Thyroid gland (tissue), 4 donors: ENCODE results near the gene SLC25A1. TPM values are rescaled to one million over a fixed set of nuclear protein-coding genes. Genes with fewer than 3 reads are reported as not detected.

ENCODE experiments used
- DNase-seq, 2 donors: peaks; one replicate each; pipeline ENCODE4 v3.0.0-alpha.2; 2019
- H3K27ac ChIP-seq, 3 donors: fragments of 200-600 bp; sonication (generic); 1 replicate in 2 of 3; 2 replicates in 1 of 3; pipeline ENCODE4 v1.5.1; 2016 to 2019; ENCODE audit warnings: mild to moderate bottlenecking in 1 of 3, moderate library complexity in 1 of 3
- H3K27me3 ChIP-seq: fragments of 200-600 bp; sonication (generic); one replicate; pipeline ENCODE4 v1.5.1; 2019
- H3K36me3 ChIP-seq, 2 donors: fragments of 200-600 bp; sonication (generic); one replicate each; pipeline ENCODE4 v1.5.1; 2016 to 2019
- H3K4me1 ChIP-seq, 2 donors: fragments of 200-600 bp; sonication (generic); one replicate each; pipeline ENCODE4 v1.5.1; 2017 to 2019
- H3K4me3 ChIP-seq, 3 donors: fragments of 200-600 bp; sonication (generic); replicated peaks in 1 of 3; 1 replicate in 2 of 3; 2 replicates in 1 of 3; pipeline ENCODE4 v1.5.1; 2016; ENCODE audit warnings: mild to moderate bottlenecking in 1 of 3
- H3K9me3 ChIP-seq: fragments of 200-600 bp; sonication (generic); one replicate; pipeline ENCODE4 v1.5.1; 2017
- CTCF ChIP-seq, 6 experiments: fragments of 200-600 bp in 3 of 6; fragments of 450-650 bp in 3 of 6; sonication (generic) in 3 of 6; IDR thresholded peaks; one replicate each; pipeline ENCODE4 v1.5.1; 2016 to 2019; ENCODE audit warnings: antibody characterized with exemption in 6 of 6, mild to moderate bottlenecking in 2 of 6, inconsistent platforms in 1 of 6, moderate library complexity in 1 of 6
- POLR2A ChIP-seq, 2 donors: fragments of 450-650 bp; IDR thresholded peaks; one replicate each; pipeline ENCODE4 v1.6.1; 2017; ENCODE audit warnings: antibody characterized with exemption in 2 of 2, mild to moderate bottlenecking in 2 of 2, moderate library complexity in 1 of 2
- WGBS, 2 donors: methylation state at CpG; one replicate each; pipeline ENCODE4 v1.1.5; 2017; 5-methylcytosine and 5-hydroxymethylcytosine counted together
- intact Hi-C: fragments of 100-400 bp; cut with DNase I; formaldehyde crosslinking; loops from one replicate; pipeline ENCODE4 v1.15.1; 2023
- total RNA-seq, 4 donors: library from RNA; depleted of rRNA; stranded (reverse); fragments of >200 nt; gene quantifications; one replicate each; pipeline ENCODE4 v1.2.3, GENCODE V29; 2016

The SLC25A1 gene
- total RNA-seq, 4 donors from 2014 or later = 38.7 to 79.9 (median 62.1) TPM

- Histone ChIP-seq H3K4me1 (no peaks in the 10 kb centered on the region), H3K9me3 (no peaks in the 10 kb centered on the region), H3K4me3 (no peak overlapping the region), H3K27me3 (no peaks in the 10 kb centered on the region), H3K36me3 (no peaks in the 10 kb centered on the region), H3K27ac (no peak overlapping the region)
- intact Hi-C loops = no loop called here
- no peak for DNase-seq
- WGBS, 2 donors = 92 to 95% methylated on average over 18 of the region's 18 CpGs
- TF ChIP-seq POLR2A (IDR thresholded peaks at IDR 0.05) (no peak), CTCF (IDR thresholded peaks at IDR 0.05) (no peak)
Observed at GRCh38 chr22:19201869-19202798, 23.6 kb upstream of the SLC25A1 start.

DNA sequence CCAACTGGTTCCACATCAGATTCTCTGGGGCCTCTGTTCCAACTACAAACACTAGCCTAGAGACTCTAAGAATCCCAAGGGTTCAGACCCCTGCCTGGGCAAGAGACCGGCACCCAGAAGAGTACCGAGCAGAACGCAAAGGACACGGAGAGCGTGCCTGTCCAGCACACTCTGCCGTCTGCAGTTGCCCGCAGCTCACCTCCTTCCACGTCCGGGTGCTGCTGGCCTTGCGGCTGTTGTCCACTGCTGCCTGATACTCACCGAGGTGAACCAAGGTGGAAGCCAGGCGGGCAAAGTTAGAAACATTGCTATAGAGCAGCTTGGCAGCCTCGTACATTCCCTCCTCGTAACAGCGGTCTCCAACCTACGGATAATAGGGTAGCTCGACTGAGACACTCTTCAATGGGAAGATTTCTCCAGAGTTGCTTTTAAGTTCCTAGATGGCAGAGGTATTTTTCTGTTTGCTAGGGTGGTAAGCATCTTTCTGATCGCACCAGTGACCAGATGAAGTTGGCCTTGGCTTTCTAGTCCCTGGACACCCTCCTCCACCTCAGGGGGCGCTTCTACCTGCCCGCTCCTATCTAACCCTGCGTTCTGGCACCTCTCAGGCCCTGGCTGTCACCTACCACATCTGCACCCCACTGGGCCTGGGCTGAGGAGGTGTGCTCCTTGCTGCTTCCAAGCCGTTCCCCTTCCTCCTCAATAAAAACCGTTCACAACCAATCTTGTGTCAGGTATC is 22.8 kb upstream of the SLC25A1 start:
- no peak overlapping the region for H3K4me3 ChIP-seq
- H3K27ac ChIP-seq = no peak overlapping the region
- TF ChIP-seq POLR2A (IDR thresholded peaks at IDR 0.05) (no peak), CTCF (IDR thresholded peaks at IDR 0.05) (no peak)
- H3K36me3 ChIP-seq = peaks cover 0 to 4% of the 10 kb centered on the region in 2 donors
- WGBS, 2 donors = 95 to 96% methylated on average over 23 of the region's 23 CpGs
- intact Hi-C loops = no loop called here
- no peaks in the 10 kb centered on the region for H3K27me3 ChIP-seq
- no peaks in the 10 kb centered on the region for H3K9me3 ChIP-seq
- no peak for DNase-seq
- no peaks in the 10 kb centered on the region for H3K4me1 ChIP-seq

DNA sequence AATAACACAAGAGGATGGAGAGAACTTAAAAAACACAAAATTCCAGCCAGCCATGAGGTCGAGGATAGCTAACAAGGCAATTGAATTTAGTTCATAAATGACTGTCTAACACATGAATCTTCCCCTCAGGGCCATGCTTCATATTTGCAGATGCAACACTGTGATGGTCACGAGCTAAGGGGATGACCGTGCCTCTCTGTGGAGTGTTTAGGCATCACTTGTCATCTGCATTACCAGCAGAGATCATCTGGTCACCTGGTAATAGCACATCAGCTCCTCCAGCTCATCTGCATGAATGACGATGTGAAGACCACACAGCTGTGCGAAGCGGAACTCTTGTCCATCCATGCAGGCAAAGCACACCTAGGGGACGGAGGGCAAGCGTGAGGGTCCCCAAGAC is 20.9 kb upstream of the SLC25A1 start:
- H3K27ac ChIP-seq = no peak overlapping the region
- TF ChIP-seq POLR2A (IDR thresholded peaks at IDR 0.05) (no peak), CTCF (IDR thresholded peaks at IDR 0.05) (no peak)
- H3K27me3 ChIP-seq = no peaks in the 10 kb centered on the region
- intact Hi-C loops = no loop called here
- WGBS, 2 donors = 93 to 95% methylated on average over 8 of the region's 8 CpGs
- no peaks in the 10 kb centered on the region for H3K4me1 ChIP-seq
- DNase-seq = no peak
- no peak overlapping the region for H3K4me3 ChIP-seq
- H3K36me3 ChIP-seq = peaks cover 4 to 5% of the 10 kb centered on the region in 2 donors
- H3K9me3 ChIP-seq = no peaks in the 10 kb centered on the region

GRCh38 chr22:19197997-19198865 is 19.7 kb upstream of the SLC25A1 start:
- Histone ChIP-seq H3K4me1 (no peaks in the 10 kb centered on the region), H3K36me3 (peaks cover 4 to 5% of the 10 kb centered on the region in 2 donors), H3K27ac (no peak overlapping the region), H3K27me3 (no peaks in the 10 kb centered on the region), H3K4me3 (no peak overlapping the region), H3K9me3 (no peaks in the 10 kb centered on the region)
- no peak for DNase-seq
- WGBS, 2 donors = 93% methylated on average over 10 of the region's 10 CpGs
- intact Hi-C loops = no loop called here
- TF ChIP-seq POLR2A (IDR thresholded peaks at IDR 0.05) (no peak), CTCF (IDR thresholded peaks at IDR 0.05) (no peak)
